ENCODE measurements around the gene PEX3. TPM values are rescaled to one million over a fixed set of nuclear protein-coding genes. Genes with fewer than 3 reads are reported as not detected.
"Not testable (repeated sequence)": the region's sequence is repeated elsewhere in the genome, so short reads cannot be mapped to it uniquely, and the experiment has no call there.

The PEX3 gene
- total RNA-seq, 1 experiment from 2014 or later = 23.0 TPM

GRCh38 chr6:143447865-143448264, 2.7 kb upstream of the PEX3 start:
- DNase-seq (ENCODE audit: low read depth) = not testable (repeated sequence)

GRCh38 chr6:143449082-143449713, 1.4 kb upstream of the PEX3 start:
- DNase-seq (ENCODE audit: low read depth) = no peak

GRCh38 chr6:143449714-143450452, 722 bp upstream of the PEX3 start:
- peak; percentile 64 for DNase-seq (ENCODE audit: low read depth)

- peak; percentile 11 for DNase-seq (ENCODE audit: low read depth)
Observed at GRCh38 chr6:143451531-143451930, 926 bp downstream of the PEX3 start.

- no peak for DNase-seq (ENCODE audit: low read depth)
Observed at GRCh38 chr6:143457563-143458359, 7.2 kb downstream of the PEX3 start.

- no peak for DNase-seq (ENCODE audit: low read depth)
Observed at GRCh38 chr6:143465546-143465945, 14.9 kb downstream of the PEX3 start.

GRCh38 chr6:143468026-143468425, 17.4 kb downstream of the PEX3 start:
- DNase-seq (ENCODE audit: low read depth) = no peak

- DNase-seq (ENCODE audit: low read depth) = not testable (repeated sequence)
Observed at GRCh38 chr6:143468823-143469222, 18.2 kb downstream of the PEX3 start.

- DNase-seq (ENCODE audit: low read depth) = no peak
Observed at GRCh38 chr6:143471822-143472221, 21.2 kb downstream of the PEX3 start.

GRCh38 chr6:143476545-143476944, 25.9 kb downstream of the PEX3 start:
- DNase-seq (ENCODE audit: low read depth) = no peak

- DNase-seq (ENCODE audit: low read depth) = no peak
Observed at GRCh38 chr6:143478479-143479062, 28.0 kb downstream of the PEX3 start.

GRCh38 chr6:143482593-143482992, 32.0 kb downstream of the PEX3 start:
- DNase-seq (ENCODE audit: low read depth) = no peak

- DNase-seq (ENCODE audit: low read depth) = no peak
Observed at GRCh38 chr6:143485967-143486366, 35.4 kb downstream of the PEX3 start.

GRCh38 chr6:143486752-143487151, 36.1 kb downstream of the PEX3 start:
- DNase-seq (ENCODE audit: low read depth) = no peak

GRCh38 chr6:143490244-143490643, 39.6 kb downstream of the PEX3 start:
- no peak for DNase-seq (ENCODE audit: low read depth)

- no peak for DNase-seq (ENCODE audit: low read depth)
Observed at GRCh38 chr6:143490775-143491174, 40.2 kb downstream of the PEX3 start.

- DNase-seq (ENCODE audit: low read depth) = no peak
Observed at GRCh38 chr6:143496974-143497373, 46.4 kb downstream of the PEX3 start.

GRCh38 chr6:143498428-143498827, 47.8 kb downstream of the PEX3 start:
- DNase-seq (ENCODE audit: low read depth) = no peak

- no peak for DNase-seq (ENCODE audit: low read depth)
Observed at GRCh38 chr6:143501851-143502250, 51.2 kb downstream of the PEX3 start.

GRCh38 chr6:143504369-143504768, 53.8 kb downstream of the PEX3 start:
- DNase-seq (ENCODE audit: low read depth) = no peak

- DNase-seq (ENCODE audit: low read depth) = no peak
Observed at GRCh38 chr6:143505111-143505510, 54.5 kb downstream of the PEX3 start.

GRCh38 chr6:143505537-143505936, 54.9 kb downstream of the PEX3 start:
- no peak for DNase-seq (ENCODE audit: low read depth)
